Neural cell (in vitro differentiated cells): ENCODE data around the gene NRROS.

ENCODE experiments used
- EZH2 ChIP-seq: fragments of 200-600, 300-800 bp; shearing (Covaris generic), sonication (generic); IDR thresholded peaks from 2 replicates; pipeline ENCODE4 v1.6.1; 2014; ENCODE audit warnings: antibody characterized with exemption, low read length, borderline replicate concordance, mild to moderate bottlenecking; ENCODE audit not compliant: insufficient read depth, poor library complexity, severe bottlenecking
- POLR2AphosphoS5 ChIP-seq: IDR thresholded peaks from 2 replicates; pipeline ENCODE4 v1.6.1; 2012
- RAD21 ChIP-seq: fragments of 450-650 bp; conservative IDR thresholded peaks from 2 replicates; pipeline ENCODE4 v1.6.1; 2014; ENCODE audit warnings: antibody characterized with exemption, mild to moderate bottlenecking, moderate library complexity
- TAF1 ChIP-seq: IDR thresholded peaks from 2 replicates; pipeline ENCODE4 v1.6.1; 2012; ENCODE audit warnings: low read depth
- TF ChIP-seq, protein P1 (sequence below): fragments of 450-650 bp; IDR thresholded peaks from 2 replicates; pipeline ENCODE4 v1.5.1; 2014; ENCODE audit warnings: antibody characterized with exemption, mild to moderate bottlenecking, moderate library complexity; ENCODE audit not compliant: poor library complexity, severe bottlenecking
- TF ChIP-seq, protein P2 (sequence below): IDR thresholded peaks from 2 replicates; pipeline ENCODE4 v1.6.1; 2012; ENCODE audit warnings: borderline replicate concordance

DNA sequence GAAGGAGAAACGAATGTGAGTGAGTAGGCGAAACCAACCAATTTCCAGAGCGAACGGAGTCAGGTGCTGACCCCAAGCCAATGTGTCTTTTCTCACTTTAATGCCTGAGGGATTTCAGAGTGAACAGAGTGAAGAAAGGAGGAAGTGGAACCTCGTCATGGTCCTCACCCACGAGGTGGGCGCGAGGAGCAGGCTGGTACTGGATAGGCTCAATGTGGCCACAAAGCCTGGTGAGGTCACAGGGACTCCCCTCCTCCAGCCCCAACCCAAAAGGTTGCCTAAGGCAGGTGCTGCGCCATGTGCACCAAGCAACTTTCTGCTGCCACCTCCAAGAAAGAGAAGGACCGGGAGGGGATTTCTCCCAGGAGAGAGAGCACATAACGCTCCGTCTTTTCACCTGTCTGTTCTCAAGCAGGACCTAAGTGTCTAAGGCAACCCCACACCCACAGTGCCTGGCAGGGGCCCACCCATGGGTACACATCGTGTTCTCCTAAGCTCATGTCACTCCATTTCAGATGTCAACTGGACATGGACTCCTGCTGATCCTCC is 3.8 kb downstream of the NRROS start:
- TF ChIP-seq, protein P1, sequence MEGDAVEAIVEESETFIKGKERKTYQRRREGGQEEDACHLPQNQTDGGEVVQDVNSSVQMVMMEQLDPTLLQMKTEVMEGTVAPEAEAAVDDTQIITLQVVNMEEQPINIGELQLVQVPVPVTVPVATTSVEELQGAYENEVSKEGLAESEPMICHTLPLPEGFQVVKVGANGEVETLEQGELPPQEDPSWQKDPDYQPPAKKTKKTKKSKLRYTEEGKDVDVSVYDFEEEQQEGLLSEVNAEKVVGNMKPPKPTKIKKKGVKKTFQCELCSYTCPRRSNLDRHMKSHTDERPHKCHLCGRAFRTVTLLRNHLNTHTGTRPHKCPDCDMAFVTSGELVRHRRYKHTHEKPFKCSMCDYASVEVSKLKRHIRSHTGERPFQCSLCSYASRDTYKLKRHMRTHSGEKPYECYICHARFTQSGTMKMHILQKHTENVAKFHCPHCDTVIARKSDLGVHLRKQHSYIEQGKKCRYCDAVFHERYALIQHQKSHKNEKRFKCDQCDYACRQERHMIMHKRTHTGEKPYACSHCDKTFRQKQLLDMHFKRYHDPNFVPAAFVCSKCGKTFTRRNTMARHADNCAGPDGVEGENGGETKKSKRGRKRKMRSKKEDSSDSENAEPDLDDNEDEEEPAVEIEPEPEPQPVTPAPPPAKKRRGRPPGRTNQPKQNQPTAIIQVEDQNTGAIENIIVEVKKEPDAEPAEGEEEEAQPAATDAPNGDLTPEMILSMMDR: no peak
- TF ChIP-seq EZH2 (no peak), RAD21 (no peak), POLR2AphosphoS5 (no peak), TAF1 (no peak)
- TF ChIP-seq, protein P2, sequence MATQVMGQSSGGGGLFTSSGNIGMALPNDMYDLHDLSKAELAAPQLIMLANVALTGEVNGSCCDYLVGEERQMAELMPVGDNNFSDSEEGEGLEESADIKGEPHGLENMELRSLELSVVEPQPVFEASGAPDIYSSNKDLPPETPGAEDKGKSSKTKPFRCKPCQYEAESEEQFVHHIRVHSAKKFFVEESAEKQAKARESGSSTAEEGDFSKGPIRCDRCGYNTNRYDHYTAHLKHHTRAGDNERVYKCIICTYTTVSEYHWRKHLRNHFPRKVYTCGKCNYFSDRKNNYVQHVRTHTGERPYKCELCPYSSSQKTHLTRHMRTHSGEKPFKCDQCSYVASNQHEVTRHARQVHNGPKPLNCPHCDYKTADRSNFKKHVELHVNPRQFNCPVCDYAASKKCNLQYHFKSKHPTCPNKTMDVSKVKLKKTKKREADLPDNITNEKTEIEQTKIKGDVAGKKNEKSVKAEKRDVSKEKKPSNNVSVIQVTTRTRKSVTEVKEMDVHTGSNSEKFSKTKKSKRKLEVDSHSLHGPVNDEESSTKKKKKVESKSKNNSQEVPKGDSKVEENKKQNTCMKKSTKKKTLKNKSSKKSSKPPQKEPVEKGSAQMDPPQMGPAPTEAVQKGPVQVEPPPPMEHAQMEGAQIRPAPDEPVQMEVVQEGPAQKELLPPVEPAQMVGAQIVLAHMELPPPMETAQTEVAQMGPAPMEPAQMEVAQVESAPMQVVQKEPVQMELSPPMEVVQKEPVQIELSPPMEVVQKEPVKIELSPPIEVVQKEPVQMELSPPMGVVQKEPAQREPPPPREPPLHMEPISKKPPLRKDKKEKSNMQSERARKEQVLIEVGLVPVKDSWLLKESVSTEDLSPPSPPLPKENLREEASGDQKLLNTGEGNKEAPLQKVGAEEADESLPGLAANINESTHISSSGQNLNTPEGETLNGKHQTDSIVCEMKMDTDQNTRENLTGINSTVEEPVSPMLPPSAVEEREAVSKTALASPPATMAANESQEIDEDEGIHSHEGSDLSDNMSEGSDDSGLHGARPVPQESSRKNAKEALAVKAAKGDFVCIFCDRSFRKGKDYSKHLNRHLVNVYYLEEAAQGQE: no peak
